Ascending aorta (tissue), 2 donors: Measurements from ENCODE around the gene ARMC10. TPM values are rescaled to one million over a fixed set of nuclear protein-coding genes. Genes with fewer than 3 reads are reported as not detected.
"Not testable (repeated sequence)": the region's sequence is repeated elsewhere in the genome, so short reads cannot be mapped to it uniquely, and the experiment has no call there.

Source experiments
- DNase-seq, 2 donors: peaks; one replicate each; pipeline ENCODE4 v3.0.0-alpha.2; 2019; ENCODE audit warnings: low spot score in 2 of 2
- H3K27ac ChIP-seq, 2 donors: fragments of 200-600 bp; sonication (generic); one replicate each; pipeline ENCODE4 v1.5.1; 2016 to 2017; ENCODE audit warnings: mild to moderate bottlenecking in 1 of 2
- H3K27me3 ChIP-seq: fragments of 200-600 bp; sonication (generic); one replicate; pipeline ENCODE4 v1.5.1; 2017
- H3K36me3 ChIP-seq, 2 donors: fragments of 200-600 bp; sonication (generic); one replicate each; pipeline ENCODE4 v1.5.1; 2016
- H3K4me1 ChIP-seq, 2 donors: fragments of 200-600 bp; sonication (generic); one replicate each; pipeline ENCODE4 v1.5.1; 2016 to 2017; ENCODE audit warnings: mild to moderate bottlenecking in 1 of 2
- H3K4me3 ChIP-seq, 2 donors: fragments of 200-600 bp; sonication (generic); one replicate each; pipeline ENCODE4 v1.5.1; 2016 to 2017; ENCODE audit warnings: mild to moderate bottlenecking in 1 of 2
- H3K9me3 ChIP-seq, 2 donors: fragments of 200-600 bp; sonication (generic); one replicate each; pipeline ENCODE4 v1.5.1; 2016
- intact Hi-C: fragments of 100-400 bp; cut with DNase I; formaldehyde crosslinking; loops from one replicate; pipeline ENCODE4 v1.15.1; 2023
- total RNA-seq: library from RNA; depleted of rRNA; stranded (reverse); fragments of >200 nt; gene quantifications from one replicate; pipeline ENCODE4 v1.1.0, GENCODE V29; 2016
- TF ChIP-seq, protein P1 (sequence below), 3 experiments: fragments of 200-600 bp in 2 of 3; fragments of 450-650 bp in 1 of 3; sonication (generic) in 2 of 3; IDR thresholded peaks; one replicate each; pipeline ENCODE4 v1.5.1; 2016 to 2019; ENCODE audit warnings: antibody characterized with exemption in 3 of 3, mild to moderate bottlenecking in 1 of 3, moderate library complexity in 1 of 3

Gene ARMC10
- 66.4 TPM for total RNA-seq

DNA sequence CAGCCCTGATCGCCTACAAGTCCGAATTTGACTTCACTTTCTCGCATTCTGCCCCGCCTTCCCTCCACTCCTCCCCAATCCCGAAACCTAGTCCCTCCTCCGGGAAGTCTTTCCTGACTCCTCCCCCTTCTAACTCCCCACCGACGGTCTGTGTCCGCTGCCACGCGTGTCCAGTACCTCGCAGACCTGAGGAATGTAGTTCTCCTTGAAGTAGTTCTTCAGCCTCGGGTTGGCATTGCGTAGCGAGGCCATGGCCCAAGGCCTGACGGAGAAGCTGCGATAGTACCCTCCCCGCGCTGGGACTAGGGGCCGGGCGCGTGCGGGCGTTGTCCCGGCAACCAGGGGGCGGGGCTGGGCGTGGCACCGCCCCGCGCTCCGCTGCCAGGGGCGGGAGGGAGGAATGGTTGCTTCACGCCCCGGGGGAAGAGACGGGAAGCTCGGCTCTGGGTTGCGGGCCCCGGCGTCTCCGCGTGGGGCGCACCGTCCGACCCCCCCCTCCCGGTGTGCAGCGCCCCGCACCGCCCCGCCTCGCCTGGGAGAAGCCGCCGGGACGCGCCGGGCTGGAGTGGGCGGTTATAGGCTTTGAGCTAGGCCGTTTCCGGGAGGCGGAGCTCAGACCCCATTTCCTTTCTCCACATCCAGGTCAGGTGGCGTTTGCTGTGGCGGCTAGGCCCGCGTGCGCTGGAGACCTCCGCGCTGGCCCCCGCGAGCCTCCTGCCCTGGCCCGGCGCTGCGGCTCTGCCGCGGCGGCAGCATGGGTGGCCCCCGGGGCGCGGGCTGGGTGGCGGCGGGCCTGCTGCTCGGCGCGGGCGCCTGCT is at the start of gene ARMC10, which contains the start of gene FBXL13:
TSS of gene ARMC10 (plus strand) at position 622 of the 818 bp plus-strand sequence. CDS start at position 755, 133 bp downstream.
TSS of gene FBXL13 (minus strand) at position 278 of the 818 bp plus-strand sequence.
- Histone ChIP-seq H3K36me3 (no peaks in the 10 kb centered on the region), H3K27ac (peak within 1 kb of the TSS; percentile 93 to 97), H3K4me3 (peak within 1 kb of the TSS; percentile 81 to 92), H3K27me3 (no peaks in the 10 kb centered on the region), H3K4me1 (peaks cover 0 to 13% of the 10 kb centered on the region in 2 donors), H3K9me3 (no peaks in the 10 kb centered on the region)
- intact Hi-C loops = loop anchor here (1.0 to 5.0 kb wide), 4 partner anchors 75 to 327 kb away; partner anchors contain the start of genes FAM185A and NAPEPLD
- DNase-seq = peak; percentile 55 to 95
- TF ChIP-seq, protein P1, sequence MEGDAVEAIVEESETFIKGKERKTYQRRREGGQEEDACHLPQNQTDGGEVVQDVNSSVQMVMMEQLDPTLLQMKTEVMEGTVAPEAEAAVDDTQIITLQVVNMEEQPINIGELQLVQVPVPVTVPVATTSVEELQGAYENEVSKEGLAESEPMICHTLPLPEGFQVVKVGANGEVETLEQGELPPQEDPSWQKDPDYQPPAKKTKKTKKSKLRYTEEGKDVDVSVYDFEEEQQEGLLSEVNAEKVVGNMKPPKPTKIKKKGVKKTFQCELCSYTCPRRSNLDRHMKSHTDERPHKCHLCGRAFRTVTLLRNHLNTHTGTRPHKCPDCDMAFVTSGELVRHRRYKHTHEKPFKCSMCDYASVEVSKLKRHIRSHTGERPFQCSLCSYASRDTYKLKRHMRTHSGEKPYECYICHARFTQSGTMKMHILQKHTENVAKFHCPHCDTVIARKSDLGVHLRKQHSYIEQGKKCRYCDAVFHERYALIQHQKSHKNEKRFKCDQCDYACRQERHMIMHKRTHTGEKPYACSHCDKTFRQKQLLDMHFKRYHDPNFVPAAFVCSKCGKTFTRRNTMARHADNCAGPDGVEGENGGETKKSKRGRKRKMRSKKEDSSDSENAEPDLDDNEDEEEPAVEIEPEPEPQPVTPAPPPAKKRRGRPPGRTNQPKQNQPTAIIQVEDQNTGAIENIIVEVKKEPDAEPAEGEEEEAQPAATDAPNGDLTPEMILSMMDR (IDR thresholded peaks at IDR 0.05) = peak; percentile 19 to 48 (median 41)

DNA sequence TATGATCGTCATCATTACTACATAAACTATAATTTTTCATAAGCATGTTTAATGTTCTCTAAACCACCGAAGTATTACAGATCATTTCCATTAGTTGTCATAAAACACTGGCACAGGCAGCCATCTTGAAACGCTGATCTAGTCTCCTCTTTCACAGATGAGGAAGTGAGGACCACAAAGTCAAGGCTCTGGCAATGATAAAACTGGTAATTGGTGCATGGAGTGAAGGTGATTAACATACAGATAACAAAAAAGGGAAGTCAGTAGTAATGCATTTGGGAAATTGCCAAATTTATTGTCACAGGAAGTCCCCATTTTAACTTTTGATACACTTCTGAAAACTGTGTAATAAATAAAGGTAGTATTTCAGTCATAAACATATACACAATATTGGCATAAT is 49.6 kb upstream of the ARMC10 start:
- Histone ChIP-seq H3K4me3 (no peak overlapping the region), H3K27ac (no peak overlapping the region), H3K27me3 (no peaks in the 10 kb centered on the region), H3K9me3 (no peaks in the 10 kb centered on the region), H3K36me3 (no peaks in the 10 kb centered on the region), H3K4me1 (no peaks in the 10 kb centered on the region)
- TF ChIP-seq, protein P1 (IDR thresholded peaks at IDR 0.05) = no peak
- intact Hi-C loops = no loop called here
- no peak for DNase-seq

DNA sequence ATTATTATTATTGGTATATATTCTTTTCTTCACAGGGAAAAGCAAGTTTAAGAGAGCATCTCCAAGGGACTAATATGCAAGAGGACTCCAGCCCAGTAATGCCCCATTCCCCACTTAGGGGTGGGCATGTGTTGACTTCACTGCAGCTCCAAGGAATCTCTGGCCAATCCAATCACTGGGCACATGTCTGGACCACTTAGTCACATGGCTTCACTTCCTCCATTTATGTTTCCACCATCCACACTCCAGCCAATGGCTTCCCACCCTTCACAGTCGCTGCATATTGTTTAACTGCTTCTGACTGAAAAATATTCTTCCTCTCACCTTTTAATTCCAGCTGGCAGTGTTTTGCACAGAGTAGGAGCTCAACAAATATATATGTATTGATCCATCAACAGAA is 43.9 kb upstream of the ARMC10 start:
- Histone ChIP-seq H3K27me3 (no peaks in the 10 kb centered on the region), H3K4me1 (no peaks in the 10 kb centered on the region), H3K9me3 (no peaks in the 10 kb centered on the region), H3K36me3 (no peaks in the 10 kb centered on the region), H3K4me3 (no peak overlapping the region), H3K27ac (no peak overlapping the region)
- intact Hi-C loops = no loop called here
- TF ChIP-seq, protein P1 (IDR thresholded peaks at IDR 0.05) = no peak
- no peak for DNase-seq

DNA sequence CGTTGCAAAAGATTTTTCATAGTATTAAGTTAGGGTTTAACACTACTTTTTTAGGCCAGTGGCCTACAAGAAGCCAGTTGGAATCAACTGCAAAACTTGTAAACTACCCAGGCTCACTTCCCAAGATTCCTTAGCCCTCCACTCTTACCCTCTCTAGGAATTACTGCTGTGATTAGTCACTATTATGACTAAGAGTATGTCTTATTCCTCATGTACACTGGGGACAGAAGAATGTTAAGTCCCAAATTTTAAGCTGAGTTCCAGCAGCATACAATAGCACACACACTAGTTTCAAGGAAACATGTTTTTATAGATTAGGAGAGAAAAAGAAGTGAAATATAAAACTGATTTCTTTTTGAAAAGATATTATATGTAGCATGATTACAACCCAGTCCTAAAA is 43.2 kb upstream of the ARMC10 start:
- no peak overlapping the region for H3K4me3 ChIP-seq
- intact Hi-C loops = no loop called here
- H3K36me3 ChIP-seq = no peaks in the 10 kb centered on the region
- DNase-seq = no peak
- no peak overlapping the region for H3K27ac ChIP-seq
- TF ChIP-seq, protein P1 (IDR thresholded peaks at IDR 0.05) = no peak
- no peaks in the 10 kb centered on the region for H3K27me3 ChIP-seq
- no peaks in the 10 kb centered on the region for H3K4me1 ChIP-seq
- H3K9me3 ChIP-seq = no peaks in the 10 kb centered on the region

DNA sequence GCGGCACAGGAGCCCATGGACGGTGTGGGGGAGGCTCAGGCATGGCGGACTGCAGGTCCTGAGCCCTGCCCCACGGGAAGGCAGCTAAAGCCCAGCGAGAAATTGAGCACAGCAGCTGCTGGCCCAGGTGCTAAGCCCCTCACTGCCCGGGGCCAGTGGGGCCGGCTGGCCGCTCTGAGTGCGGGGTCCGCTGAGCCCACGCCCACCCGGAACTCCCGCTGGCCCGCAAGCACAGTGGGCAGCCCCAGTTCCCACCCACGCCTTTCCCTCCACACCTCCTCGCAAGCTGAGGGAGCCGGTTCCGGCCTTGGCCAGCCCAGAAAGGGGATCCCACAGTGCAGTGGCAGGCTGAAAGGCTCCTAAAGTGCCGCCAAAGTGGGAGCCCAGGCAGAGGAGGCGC is 40.6 kb upstream of the ARMC10 start:
- H3K4me3 ChIP-seq, intact Hi-C loops, DNase-seq, H3K9me3 ChIP-seq, H3K4me1 ChIP-seq, H3K27ac ChIP-seq, H3K27me3 ChIP-seq, H3K36me3 ChIP-seq: not testable (repeated sequence)

DNA sequence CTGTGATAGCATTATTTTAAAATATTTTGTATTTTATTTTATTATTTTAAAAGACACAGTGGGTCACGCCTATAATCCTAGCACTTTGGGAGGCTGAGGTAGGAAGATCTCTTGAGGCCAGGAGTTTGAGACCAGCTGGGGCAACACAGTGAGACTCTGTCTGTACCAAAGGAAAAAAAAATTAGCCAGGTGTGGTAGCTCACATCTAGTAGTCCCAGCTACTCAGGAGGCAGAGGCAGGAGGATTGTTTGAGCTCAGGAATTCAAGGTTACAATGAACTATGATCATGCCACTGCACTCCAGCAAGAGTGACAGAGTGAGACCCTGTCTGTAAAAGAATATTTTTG is 37.5 kb upstream of the ARMC10 start:
- intact Hi-C loops = no loop called here
- no peaks in the 10 kb centered on the region for H3K36me3 ChIP-seq
- H3K27me3 ChIP-seq = no peaks in the 10 kb centered on the region
- no peak overlapping the region for H3K4me3 ChIP-seq
- no peak overlapping the region for H3K27ac ChIP-seq
- no peak for DNase-seq
- no peaks in the 10 kb centered on the region for H3K9me3 ChIP-seq
- TF ChIP-seq, protein P1 (IDR thresholded peaks at IDR 0.05) = no peak
- no peaks in the 10 kb centered on the region for H3K4me1 ChIP-seq

DNA sequence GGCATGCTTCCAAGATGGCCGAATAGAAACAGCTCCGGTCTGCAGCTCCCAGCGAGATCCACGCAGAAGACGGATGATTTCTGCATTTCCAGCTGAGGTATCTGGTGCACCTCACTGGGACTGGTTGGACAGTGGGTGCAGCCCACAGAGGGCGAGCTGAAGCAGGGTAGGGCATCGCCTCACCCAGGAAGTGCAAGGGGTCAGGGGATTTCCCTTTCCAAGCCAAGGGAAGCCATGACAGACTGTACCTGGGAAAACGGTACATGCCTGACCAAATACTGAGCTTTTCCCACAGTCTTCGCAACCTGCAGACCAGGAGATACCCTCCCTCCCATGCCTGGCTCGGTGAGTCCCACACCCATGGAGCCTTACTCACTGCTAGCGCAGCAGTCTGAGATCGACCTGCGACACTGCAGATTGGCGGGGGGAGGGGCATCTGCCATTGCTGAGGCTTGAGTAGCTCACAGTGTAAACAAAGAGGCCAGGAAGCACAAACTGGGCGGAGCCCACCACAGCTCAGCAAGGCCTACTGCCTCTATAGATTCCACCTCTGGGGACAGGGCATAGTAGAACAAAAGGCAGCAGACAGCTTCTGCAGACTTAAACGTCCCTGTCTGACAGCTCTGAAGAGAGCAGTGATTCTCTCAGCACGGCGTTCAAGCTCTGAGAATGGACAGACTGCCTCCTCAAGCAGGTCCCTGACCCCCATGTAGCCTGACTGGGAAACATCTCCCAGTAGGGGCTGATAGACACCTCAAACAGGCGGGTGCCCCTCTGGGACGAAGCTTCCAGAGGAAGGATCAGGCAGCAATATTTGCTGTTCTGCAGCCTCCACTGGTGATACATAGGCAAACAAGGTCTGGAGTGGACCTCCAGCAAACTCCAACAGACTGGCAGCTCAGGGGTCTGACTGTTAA is 36.9 kb upstream of the ARMC10 start:
- H3K4me3 ChIP-seq, intact Hi-C loops, H3K27me3 ChIP-seq, H3K9me3 ChIP-seq, DNase-seq, H3K36me3 ChIP-seq, H3K27ac ChIP-seq, H3K4me1 ChIP-seq: not testable (repeated sequence)

DNA sequence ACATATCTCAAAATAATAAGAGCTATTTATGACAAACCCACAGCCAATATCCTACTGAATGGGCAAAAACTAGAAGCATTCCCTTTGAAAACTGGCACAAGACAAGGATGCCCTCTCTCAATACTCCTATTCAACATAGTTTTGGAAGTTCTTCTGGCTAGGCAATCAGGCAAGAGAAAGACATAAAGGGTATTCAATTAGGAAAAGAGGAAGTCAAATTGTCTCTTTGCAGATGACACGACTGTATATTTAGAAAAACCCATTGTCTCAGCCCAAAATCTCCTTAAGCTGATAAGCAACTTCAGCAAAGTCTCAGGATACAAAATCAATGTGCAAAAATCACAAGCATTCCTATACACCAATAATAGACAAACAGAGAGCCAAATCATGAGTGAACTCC is 33.1 kb upstream of the ARMC10 start:
- intact Hi-C loops = not testable (repeated sequence)

More for the DNA sequence above, 33.1 kb upstream of the ARMC10 start:
- H3K9me3 ChIP-seq, H3K4me3 ChIP-seq, H3K4me1 ChIP-seq, H3K27ac ChIP-seq, H3K36me3 ChIP-seq, H3K27me3 ChIP-seq, DNase-seq: not testable (repeated sequence)
